GM12878 (cell line): ENCODE measurements around the gene CACNA1A. TPM values are rescaled to one million over a fixed set of nuclear protein-coding genes. Genes with fewer than 3 reads are reported as not detected.

Experiments used
- ATAC-seq: fragments of 200-7000 bp; cut with Tn5 transposase; 3 replicates; pipeline ENCODE4 v1.9.1; 2020; ENCODE audit warnings: mild to moderate bottlenecking, moderate library complexity
- BruUV-seq: library from RNA; stranded (reverse); fragments of 400-500 nt; replicated peaks from 2 replicates; lab custom pipeline; 2021; lab: Mats Ljungman, UMichigan
- CTCF ChIA-PET: fragments of 300-600 bp; sonication (Branson Sonifier 250); formaldehyde crosslinking; extraction: SDS; loops from one replicate; lab custom pipeline; 2021; ENCODE audit warnings: inconsistent platforms; lab: Yijun Ruan, JAX
- POLR2A ChIA-PET: fragments of 350-600 bp; formaldehyde crosslinking; extraction: SDS; loops from one replicate; lab custom pipeline; 2021; ENCODE audit warnings: inconsistent platforms; lab: Charles Lee
- RAD21 ChIA-PET: fragments of 300-600 bp; sonication (Branson Sonifier 250); formaldehyde crosslinking; loops from one replicate; lab custom pipeline; 2023; ENCODE audit warnings: antibody characterized with exemption; ENCODE audit not compliant: unreplicated experiment; lab: Charles Lee
- SMC1A ChIA-PET: fragments of 300-600 bp; sonication (Branson Sonifier 250); formaldehyde crosslinking; loops from one replicate; lab custom pipeline; 2023; ENCODE audit not compliant: unreplicated experiment, uncharacterized antibody; lab: Charles Lee
- DNase-seq: peaks from one replicate; pipeline ENCODE4 v3.0.0-alpha.2; 2011; ENCODE audit warnings: low read depth, low spot score
- FAIRE-seq: peaks from 3 replicates; lab custom pipeline; 2011; peaks lifted over from hg19 to GRCh38; lab: Jason Lieb, UNC
- H2AFZ ChIP-seq: 2 replicates; pipeline ENCODE4 v1.6.0; 2011; ENCODE audit warnings: low read depth, low read length, control low read depth; ENCODE audit not compliant: control insufficient read depth
- H3K27ac ChIP-seq: 2 replicates; pipeline ENCODE4 v1.5.1; 2011; ENCODE audit warnings: control low read depth; ENCODE audit not compliant: control insufficient read depth, insufficient read depth
- H3K27me3 ChIP-seq, 2 experiments: replicated peaks in 1 of 2; 2 replicates each; pipeline versions ENCODE4 v1.6.0 to v1.6.1; 2011; ENCODE audit warnings: low read length in 1 of 2; ENCODE audit not compliant: control insufficient read depth in 2 of 2, insufficient read depth in 2 of 2
- H3K36me3 ChIP-seq, 2 experiments: 2 replicates each; pipeline ENCODE4 v1.5.1; 2011; ENCODE audit warnings: low read length in 1 of 2; ENCODE audit not compliant: control insufficient read depth in 2 of 2, insufficient read depth in 2 of 2
- H3K4me1 ChIP-seq: 2 replicates; pipeline ENCODE4 v1.6.1; 2011; ENCODE audit warnings: mild to moderate bottlenecking, low read length, moderate library complexity, mixed read lengths; ENCODE audit not compliant: control insufficient read depth, insufficient read depth
- H3K4me2 ChIP-seq: 2 replicates; pipeline ENCODE4 v1.6.0; 2011; ENCODE audit warnings: control low read depth; ENCODE audit not compliant: control insufficient read depth, insufficient read depth
- H3K4me3 ChIP-seq: fragments of 200-600 bp; sonication (generic); 2 replicates; pipeline ENCODE4 v1.5.1; 2016
- H3K79me2 ChIP-seq: 2 replicates; pipeline ENCODE4 v1.6.0; 2011; ENCODE audit warnings: low read length; ENCODE audit not compliant: control insufficient read depth, insufficient read depth
- H3K9ac ChIP-seq: 2 replicates; pipeline ENCODE4 v1.8.0; 2011; ENCODE audit warnings: low read length, control low read depth, mixed read lengths; ENCODE audit not compliant: control insufficient read depth, insufficient read depth
- H3K9me3 ChIP-seq: replicated peaks from 3 replicates; pipeline ENCODE4 v1.5.1; 2011; ENCODE audit warnings: mild to moderate bottlenecking, low read length; ENCODE audit not compliant: control insufficient read depth, insufficient read depth
- H4K20me1 ChIP-seq: 2 replicates; pipeline ENCODE4 v1.6.0; 2011; ENCODE audit not compliant: control insufficient read depth, insufficient read depth
- CBFB ChIP-seq: IDR thresholded peaks from 2 replicates; pipeline ENCODE4 v1.6.1; 2016; ENCODE audit warnings: antibody characterized with exemption, low read depth
- CEBPB ChIP-seq, 2 experiments: fragments of 150-350 bp in 1 of 2; IDR thresholded peaks; 2 replicates each; pipeline ENCODE4 v1.6.1; 2012 to 2014; ENCODE audit warnings: low read depth in 2 of 2, low read length in 2 of 2, borderline replicate concordance in 1 of 2, inconsistent platforms in 1 of 2
- CHD1 ChIP-seq: IDR thresholded peaks from 2 replicates; pipeline ENCODE4 v1.6.1; 2012; ENCODE audit warnings: low read depth, low read length, improper control_type of control experiment
- SRF ChIP-seq, 2 experiments: IDR thresholded peaks; 2 replicates each; pipeline ENCODE4 v1.6.1; 2011; ENCODE audit warnings: low read depth in 2 of 2, low read length in 2 of 2, mild to moderate bottlenecking in 1 of 2, moderate library complexity in 1 of 2
- TCF3 ChIP-seq: IDR thresholded peaks from 2 replicates; pipeline ENCODE4 v1.6.1; 2012; ENCODE audit warnings: low read depth, mild to moderate bottlenecking, low read length, borderline replicate concordance; ENCODE audit not compliant: insufficient read depth
- WGBS: methylation state at CpG from one replicate; pipeline ENCODE4 v1.1.6; 2016; ENCODE audit warnings: low lambda C conversion rate; ENCODE audit not compliant: insufficient replicate concordance, insufficient coverage; ENCODE audit errors: missing lambda C conversion rate; 5-methylcytosine and 5-hydroxymethylcytosine counted together
- in situ Hi-C: fragments of 300-500 bp; cut with MboI; formaldehyde crosslinking; loops from 9 replicates; pipeline ENCODE4 v1.14.3; 2018; ENCODE audit warnings: mixed read lengths
- intact Hi-C: fragments of 100-400 bp; cut with micrococcal nuclease; formaldehyde crosslinking; loops from one replicate; pipeline ENCODE4 v1.14.2; 2022; ENCODE audit not compliant: unreplicated experiment
- polyA plus RNA-seq, 11 experiments: library from polyadenylated mRNA; depleted of rRNA in 4 of 11; unstranded in 6 of 11; stranded (reverse) in 5 of 11; fragments of >200 nt; fragmentation: Nextera tagmentation in 4 of 11; fragmentation: Illumina TruSeq in 1 of 11; extraction: Ambion mirVana in 4 of 11; extraction: Trizol in 1 of 11; gene quantifications; 1 replicate in 1 of 11; 2 replicates in 10 of 11; pipeline versions ENCODE4 v1.2.1 to v1.2.3, GENCODE V29; 2011 to 2016; ENCODE audit warnings: inconsistent platforms in 2 of 11, missing spikeins in 2 of 11, low read depth in 1 of 11
- total RNA-seq, 4 experiments: library from RNA; depleted of rRNA in 3 of 4; stranded (reverse); fragments of >200 nt in 3 of 4; fragmentation: Illumina TruSeq in 1 of 4; extraction: Trizol in 1 of 4; gene quantifications; 2 replicates each; pipeline versions ENCODE4 v1.2.1 to v1.2.3, GENCODE V29; 2013 to 2021
- TF ChIP-seq, protein P1 (sequence below): IDR thresholded peaks from 2 replicates; pipeline ENCODE4 v1.6.1; 2012; ENCODE audit warnings: low read depth, low read length, improper control_type of control experiment

CACNA1A gene
- total and polyA plus RNA-seq, 10 of the 15 experiments (the other 5 are each of a cell fraction or from before 2014, with no cell fraction given), result 1.1 to 4.4 (median 2.5) TPM

GRCh38 chr19:13301627-13302334 lies 204.5 kb downstream of the CACNA1A start (continued):
- no peak for TF ChIP-seq CHD1

- Histone ChIP-seq H4K20me1 (no peaks in the 10 kb centered on the region), H3K27ac (no peak overlapping the region), H2AFZ (no peak overlapping the region), H3K4me2 (no peak overlapping the region), H3K4me1 (no peaks in the 10 kb centered on the region), H3K79me2 (no peaks in the 10 kb centered on the region), H3K9me3 (no peaks in the 10 kb centered on the region), H3K9ac (no peak overlapping the region), H3K36me3 (no peaks in the 10 kb centered on the region), H3K27me3 (peaks cover 0 to 3% of the 10 kb centered on the region in 2 experiments; a peak in 3 of 4 replicates), H3K4me3 (no peak overlapping the region)
- ChIA-PET SMC1A (no interaction called here), RAD21 (no interaction called here), POLR2A (no interaction called here), CTCF (interaction anchor here (0.5 kb wide), 1 partner anchor 106 kb away, joined by 4 read pairs; no protein-coding TSS in a partner anchor)
- no peak for ATAC-seq
- no peak for DNase-seq
- FAIRE-seq, result no peak
- in situ Hi-C loops (no loop called here), intact Hi-C loops (no loop called here)
- 25% methylated on average over 7 of the region's 7 CpGs for WGBS
- no peak for TF ChIP-seq CBFB
- no peak for TF ChIP-seq SRF (IDR thresholded peaks at IDR 0.05; ENCODE audit: low read depth in 2 of 2, low read length in 2 of 2)
- no peak for TF ChIP-seq CEBPB (IDR thresholded peaks at IDR 0.05; ENCODE audit: borderline replicate concordance in 1 of 2, low read depth in 2 of 2, low read length in 2 of 2)
- TF ChIP-seq TCF3, result no peak
- TF ChIP-seq, protein P1, sequence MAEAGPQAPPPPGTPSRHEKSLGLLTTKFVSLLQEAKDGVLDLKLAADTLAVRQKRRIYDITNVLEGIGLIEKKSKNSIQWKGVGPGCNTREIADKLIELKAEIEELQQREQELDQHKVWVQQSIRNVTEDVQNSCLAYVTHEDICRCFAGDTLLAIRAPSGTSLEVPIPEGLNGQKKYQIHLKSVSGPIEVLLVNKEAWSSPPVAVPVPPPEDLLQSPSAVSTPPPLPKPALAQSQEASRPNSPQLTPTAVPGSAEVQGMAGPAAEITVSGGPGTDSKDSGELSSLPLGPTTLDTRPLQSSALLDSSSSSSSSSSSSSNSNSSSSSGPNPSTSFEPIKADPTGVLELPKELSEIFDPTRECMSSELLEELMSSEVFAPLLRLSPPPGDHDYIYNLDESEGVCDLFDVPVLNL, result no peak
- BruUV-seq, result no TSS peak
Measured at GRCh38 chr19:13300421-13301030, 205.8 kb downstream of the CACNA1A start.
